HG03095 (cell line): ENCODE results near the gene PTGFRN.
"Not testable (repeated sequence)": the region's sequence is repeated elsewhere in the genome, so short reads cannot be mapped to it uniquely, and the experiment has no call there.

Experiments
- ATAC-seq: cut with Tn5 transposase; IDR thresholded peaks from one replicate; pipeline ENCODE4 v1.9.1; 2021; ENCODE audit warnings: moderate library complexity; ENCODE audit not compliant: unreplicated experiment

The PTGFRN gene

DNA sequence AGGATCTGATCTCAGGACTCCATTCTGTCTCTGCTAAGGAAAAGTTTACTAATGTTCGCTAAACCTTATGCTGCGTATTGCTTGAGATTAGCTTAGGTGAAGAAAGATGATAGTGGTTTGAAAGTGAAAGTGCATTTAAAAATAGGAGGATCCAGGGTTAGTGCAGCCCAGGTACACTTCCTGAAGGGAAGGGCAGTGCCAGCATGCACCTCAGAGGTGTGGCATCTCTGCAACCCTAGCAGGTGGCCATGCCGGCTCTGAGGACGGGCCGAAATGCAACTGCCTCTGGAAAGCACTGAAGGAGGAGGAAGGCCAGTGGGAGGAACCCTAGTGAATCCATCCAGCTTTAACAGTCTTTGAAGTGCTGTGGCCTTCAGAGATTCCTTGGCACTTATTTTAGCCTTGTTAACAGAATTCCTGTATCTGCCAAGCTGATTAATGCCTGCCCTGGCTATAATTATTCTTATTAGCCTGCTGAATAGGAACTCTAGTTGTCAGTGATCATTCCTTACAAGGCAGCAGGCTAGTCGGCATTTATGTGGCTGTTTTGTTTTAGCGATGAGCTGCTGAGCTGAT lies 5.5 kb downstream of the PTGFRN start:
- no peak for ATAC-seq

DNA sequence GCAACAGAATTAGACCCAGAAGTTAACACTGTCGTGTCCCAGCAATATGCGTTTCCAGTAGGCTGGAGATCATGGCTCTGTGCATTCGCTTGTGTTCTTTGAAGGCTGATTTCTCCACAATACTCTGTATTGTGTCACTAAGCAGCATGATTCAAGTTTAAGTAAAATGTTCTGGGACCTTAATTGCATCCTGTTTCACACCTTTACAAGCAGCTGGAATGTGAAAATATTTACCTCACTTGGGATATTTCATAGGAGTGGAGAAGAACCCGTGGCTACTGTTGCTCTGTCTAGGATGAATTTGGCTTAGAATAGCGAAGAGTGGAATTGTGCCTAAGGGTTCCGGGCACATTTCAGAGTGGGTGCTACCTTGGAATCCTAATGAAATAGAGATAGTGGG lies 6.3 kb downstream of the PTGFRN start:
- no peak for ATAC-seq

- ATAC-seq: no peak
Measured at GRCh38 chr1:116916533-116917445, 7.1 kb downstream of the PTGFRN start.

DNA sequence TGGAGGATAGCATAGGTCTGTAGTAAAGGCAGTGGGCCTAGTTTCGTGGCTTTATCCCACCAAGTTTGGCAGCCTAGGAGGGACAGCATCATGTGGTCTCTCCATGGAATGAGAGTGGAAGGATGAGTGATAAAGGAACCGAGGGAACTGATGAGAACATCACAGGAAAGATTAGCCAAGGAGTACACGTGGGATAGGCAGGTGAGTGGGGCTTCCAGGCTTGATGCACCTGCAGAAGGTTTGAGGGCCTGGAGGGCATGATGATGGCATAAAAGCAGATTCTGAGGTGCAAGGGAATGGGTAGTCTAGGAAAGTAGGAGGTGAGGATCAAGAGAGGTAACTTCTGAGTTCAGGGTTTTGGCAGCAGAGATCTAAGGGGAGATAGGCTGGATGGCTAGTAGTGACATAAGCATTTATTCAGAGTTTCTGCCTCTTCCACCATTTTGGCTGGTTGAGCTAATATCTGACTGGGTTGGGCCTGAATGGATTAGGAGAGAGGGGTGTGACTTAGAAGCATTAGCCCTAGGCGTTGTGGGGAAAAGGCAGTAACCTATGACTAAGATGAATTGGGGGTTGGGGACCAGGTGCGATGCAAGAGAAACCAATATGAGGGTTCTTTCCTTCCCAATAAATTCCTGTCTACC lies 9.1 kb downstream of the PTGFRN start:
- ATAC-seq: no peak

DNA sequence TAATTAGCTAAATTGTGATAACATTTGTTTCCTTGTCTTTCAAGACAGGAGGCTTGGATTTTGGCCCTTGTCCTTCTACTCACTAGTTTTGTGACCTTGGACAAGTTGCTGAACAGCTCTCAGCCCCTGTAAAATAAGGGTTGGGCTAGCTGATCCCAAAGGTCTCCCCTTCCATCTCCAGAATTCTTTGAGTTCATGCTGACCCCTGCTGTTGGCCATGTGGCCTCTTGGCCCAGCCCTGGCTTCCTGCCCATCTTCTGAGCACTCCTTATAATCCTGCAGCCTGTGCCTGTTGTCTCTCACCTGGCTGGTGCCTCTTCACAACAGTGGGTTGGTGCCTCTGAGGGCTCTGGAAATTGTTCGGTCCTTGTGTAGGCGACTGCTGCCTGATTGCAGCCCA lies 10.1 kb downstream of the PTGFRN start:
- no peak for ATAC-seq

GRCh38 chr1:116920211-116920610 lies 10.5 kb downstream of the PTGFRN start:
- ATAC-seq: no peak

DNA sequence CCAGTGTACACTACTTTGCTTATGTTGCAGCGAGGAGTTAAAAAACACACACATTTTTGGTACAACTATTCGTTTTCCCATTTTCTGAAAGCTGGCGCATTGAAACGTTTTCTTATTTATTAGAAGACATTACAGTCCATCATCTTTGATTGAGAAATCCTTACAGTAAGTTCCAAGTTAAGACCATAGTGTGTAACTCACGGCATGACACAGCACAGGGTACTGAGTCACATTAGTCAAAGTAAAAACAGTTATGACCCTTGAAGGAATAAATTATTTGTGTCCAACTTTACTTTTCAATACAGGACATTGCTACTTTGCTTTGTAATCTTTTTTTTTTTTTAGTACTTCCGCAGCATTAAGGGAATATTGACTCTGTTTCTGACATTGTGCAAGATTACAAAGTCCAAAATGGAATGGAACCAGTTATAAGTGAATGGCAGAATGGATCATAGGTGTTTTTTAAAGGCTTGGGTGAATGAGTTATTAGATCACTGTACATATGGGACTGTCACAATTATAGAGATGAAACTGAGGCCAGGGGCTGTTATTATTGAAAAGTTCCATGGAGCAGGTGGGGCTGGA lies 11.7 kb downstream of the PTGFRN start:
- ATAC-seq: no peak

DNA sequence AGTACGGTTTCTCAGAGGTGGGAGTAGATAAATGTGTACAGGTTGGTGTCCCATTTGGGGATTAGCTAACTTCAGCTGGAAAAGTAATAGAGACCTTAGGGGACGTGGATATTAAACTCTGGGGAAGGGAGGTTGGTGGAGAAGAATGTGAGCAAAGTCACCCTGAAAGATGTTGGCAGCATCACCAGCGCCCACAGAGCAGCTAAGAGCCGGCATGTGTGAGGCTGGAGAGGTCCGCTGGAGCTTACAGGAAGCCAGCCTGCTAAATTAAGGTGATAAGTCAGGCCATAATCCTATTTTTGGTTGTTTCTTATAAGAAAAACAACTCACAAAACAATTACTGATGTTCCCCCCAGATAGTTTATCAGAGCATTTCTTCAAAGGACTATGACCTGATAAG lies 12.2 kb downstream of the PTGFRN start:
- no peak for ATAC-seq

DNA sequence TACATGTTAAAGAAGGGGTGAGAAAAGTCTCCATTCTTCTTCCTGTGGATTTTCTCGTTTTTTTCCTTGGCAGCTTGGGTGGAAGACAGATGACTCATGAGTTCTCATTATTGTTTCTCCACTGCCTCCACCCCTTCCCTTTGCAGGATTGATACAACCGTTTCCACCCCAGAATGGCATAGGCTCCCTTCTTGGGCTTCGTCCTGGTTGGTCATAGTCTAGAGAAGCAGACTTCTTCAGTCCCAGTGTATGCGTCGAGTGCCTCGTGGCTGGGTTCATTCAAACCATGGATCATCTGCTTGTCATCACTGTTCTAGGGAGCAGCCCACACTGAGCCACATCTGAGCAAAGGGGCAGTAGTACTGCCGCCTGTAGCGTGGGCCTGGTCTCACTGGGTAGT lies 13.7 kb downstream of the PTGFRN start:
- no peak for ATAC-seq

DNA sequence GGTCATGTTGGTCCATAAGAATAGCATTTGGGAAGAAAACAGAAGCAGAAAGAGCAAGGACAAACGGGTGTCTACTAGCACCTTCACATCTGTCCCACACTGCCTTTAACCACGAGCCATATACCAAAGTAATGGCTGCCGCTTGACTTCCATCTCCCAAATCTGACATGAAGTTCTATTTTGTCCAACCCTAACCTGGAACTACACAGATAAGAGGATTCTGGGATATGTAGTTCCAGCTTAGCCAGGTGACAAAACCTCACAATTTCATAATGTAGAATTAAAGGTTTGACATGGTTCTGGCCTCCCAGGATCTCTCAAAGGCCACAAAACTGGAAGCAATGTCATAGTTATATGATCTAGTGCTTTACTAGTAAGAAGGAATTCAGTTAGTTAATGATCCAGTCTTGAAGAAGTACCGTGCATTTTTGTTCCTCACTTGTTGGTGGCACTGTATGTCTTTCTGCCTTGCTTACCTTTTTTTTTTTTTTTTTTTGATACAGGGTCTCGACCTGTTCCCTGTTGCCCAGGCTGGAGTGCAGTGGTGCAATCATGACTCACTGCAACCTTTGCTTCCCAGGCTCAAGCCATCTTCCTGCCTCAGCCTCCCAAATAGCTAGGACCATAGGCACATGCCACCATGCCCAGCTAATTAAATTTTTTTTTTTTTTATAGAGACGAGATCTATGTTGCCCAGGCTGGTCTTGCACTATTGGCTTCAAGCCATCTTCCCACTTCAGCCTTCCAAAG lies 17.5 kb downstream of the PTGFRN start:
- ATAC-seq: no peak

GRCh38 chr1:116929961-116930592 lies 20.4 kb downstream of the PTGFRN start:
- ATAC-seq: no peak

DNA sequence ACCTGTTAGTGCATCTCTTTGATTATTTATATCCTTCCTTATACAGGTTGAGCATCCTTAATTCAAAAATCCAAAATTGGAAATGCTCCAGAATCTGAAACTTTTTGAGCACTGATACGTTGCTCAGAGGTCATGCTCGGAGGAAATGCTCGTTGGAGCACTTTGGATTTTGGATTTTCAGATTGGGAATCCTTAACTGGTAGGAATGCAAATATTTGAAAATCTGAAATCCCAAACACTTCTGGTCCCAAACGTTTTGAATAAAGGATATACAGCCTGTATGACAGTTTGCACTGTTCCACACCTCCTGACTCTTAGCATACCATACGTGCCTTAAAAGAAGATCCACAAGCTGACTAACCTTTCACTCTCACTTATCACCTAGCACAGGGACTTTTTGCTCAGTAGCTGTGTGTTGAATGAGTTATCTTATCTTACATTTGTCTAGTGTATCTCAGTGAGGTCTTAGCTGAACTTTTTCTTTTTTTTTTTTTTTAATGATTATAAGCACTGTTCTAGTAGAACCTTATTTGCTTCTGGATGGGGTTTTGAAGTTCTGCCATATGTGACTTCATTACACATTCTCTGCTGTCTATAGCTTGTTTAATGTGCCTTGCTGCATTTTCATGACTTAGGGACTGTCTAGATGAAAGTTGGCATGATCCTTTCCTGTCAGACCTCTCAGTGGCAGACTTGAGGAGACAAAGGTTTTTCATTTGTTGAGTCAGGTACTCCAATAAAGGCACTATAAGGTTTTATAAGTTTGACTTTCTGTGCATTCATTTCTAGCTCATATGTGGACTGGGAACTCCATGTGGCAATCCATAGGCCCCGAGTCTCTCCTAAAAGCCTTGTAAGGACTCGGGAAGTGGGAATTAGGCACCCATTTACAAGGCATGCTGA lies 21.6 kb downstream of the PTGFRN start:
- no peak for ATAC-seq

GRCh38 chr1:116933606-116934515 lies 24.1 kb downstream of the PTGFRN start:
- no peak for ATAC-seq

- no peak for ATAC-seq
Measured at GRCh38 chr1:116934586-116935207, 25.0 kb downstream of the PTGFRN start.

GRCh38 chr1:116938216-116938615 lies 28.5 kb downstream of the PTGFRN start:
- no peak for ATAC-seq

GRCh38 chr1:116939780-116940543 lies 30.2 kb downstream of the PTGFRN start:
- ATAC-seq: not testable (repeated sequence)
